Panc1 (cell line): ENCODE results near the gene TMCO6. TPM values are rescaled to one million over a fixed set of nuclear protein-coding genes. Genes with fewer than 3 reads are reported as not detected.

ENCODE experiments used
- ATAC-seq: fragments of 200-7000 bp; cut with Tn5 transposase; 2 replicates; pipeline ENCODE4 v1.9.1; 2020; ENCODE audit warnings: mild to moderate bottlenecking, moderate library complexity
- BruUV-seq: library from RNA; stranded (reverse); fragments of 400-500 nt; replicated peaks from 2 replicates; lab custom pipeline; 2021; lab: Mats Ljungman, UMichigan
- CTCF ChIA-PET: fragments of 300-600 bp; sonication (Branson Sonifier 250); formaldehyde crosslinking; loops from one replicate; lab custom pipeline; 2022; ENCODE audit warnings: antibody characterized with exemption; lab: Charles Lee
- POLR2A ChIA-PET: fragments of 300-600 bp; sonication (Branson Sonifier 250); formaldehyde crosslinking; loops from one replicate; lab custom pipeline; 2022; ENCODE audit warnings: antibody characterized with exemption; lab: Charles Lee
- DNase-seq: peaks from one replicate; pipeline ENCODE4 v3.0.0-alpha.2; 2010; ENCODE audit warnings: low read depth, low spot score
- H3K27ac ChIP-seq: 2 replicates; pipeline ENCODE4 v1.5.1; 2011; ENCODE audit warnings: mild to moderate bottlenecking, low read length, inconsistent platforms
- H3K27me3 ChIP-seq: fragments of 200-500 bp; sonication (Bioruptor generic); 2 replicates; pipeline ENCODE4 v1.6.0; 2014; ENCODE audit warnings: low read length, inconsistent platforms; ENCODE audit not compliant: control insufficient read depth, insufficient read depth
- H3K36me3 ChIP-seq: fragments of 200-500 bp; sonication (Bioruptor generic); 2 replicates; pipeline ENCODE4 v1.5.1; 2014; ENCODE audit warnings: inconsistent platforms, mild to moderate bottlenecking, low read length, moderate library complexity; ENCODE audit not compliant: control insufficient read depth, insufficient read depth
- H3K4me1 ChIP-seq: 2 replicates; pipeline ENCODE4 v1.5.1; 2011; ENCODE audit warnings: inconsistent platforms, mild to moderate bottlenecking, low read length, moderate library complexity; ENCODE audit not compliant: control insufficient read depth, insufficient read depth
- H3K4me3 ChIP-seq, 2 experiments: 2 replicates each; pipeline ENCODE4 v1.5.1; 2011 to 2012; ENCODE audit warnings: low read depth in 2 of 2, low read length in 2 of 2, mild to moderate bottlenecking in 2 of 2, inconsistent platforms in 1 of 2, moderate library complexity in 1 of 2
- H3K9me3 ChIP-seq: fragments of 200-500 bp; sonication (Bioruptor generic); 2 replicates; pipeline ENCODE4 v1.5.1; 2014; ENCODE audit warnings: low read depth, mild to moderate bottlenecking, inconsistent platforms, low read length, moderate library complexity; ENCODE audit not compliant: control insufficient read depth, insufficient read depth
- CTCF ChIP-seq: fragments of 450-650 bp; IDR thresholded peaks from 2 replicates; pipeline ENCODE4 v1.5.1; 2017; ENCODE audit warnings: mild to moderate bottlenecking
- POLR2AphosphoS5 ChIP-seq: IDR thresholded peaks from 2 replicates; pipeline ENCODE4 v1.6.1; 2012; ENCODE audit warnings: mild to moderate bottlenecking, low read depth, low read length, moderate library complexity
- SIN3A ChIP-seq: IDR thresholded peaks from 2 replicates; pipeline ENCODE4 v1.6.1; 2012; ENCODE audit warnings: low read depth, mild to moderate bottlenecking, low read length, moderate library complexity, borderline replicate concordance; ENCODE audit not compliant: insufficient read depth
- TCF7L2 ChIP-seq: IDR thresholded peaks from 2 replicates; pipeline ENCODE4 v1.6.1; 2011; ENCODE audit warnings: mild to moderate bottlenecking, low read depth, low read length, inconsistent platforms
- in situ Hi-C: cut with HindIII; loops from 2 replicates; pipeline ENCODE4 v1.10.0; 2016; ENCODE audit warnings: low sequenced_read_pairs, low pct_unique_long_range_greater_than_20kb
- intact Hi-C: fragments of 100-400 bp; cut with micrococcal nuclease; formaldehyde crosslinking; loops from one replicate; pipeline ENCODE4 v1.10.0; 2022; ENCODE audit not compliant: unreplicated experiment
- total RNA-seq: library from RNA; stranded (reverse); gene quantifications from one replicate; pipeline ENCODE4 v1.2.1, GENCODE V29; 2021; ENCODE audit not compliant: unreplicated experiment
- TF ChIP-seq, protein P1 (sequence below), 2 experiments: IDR thresholded peaks; 2 replicates each; pipeline ENCODE4 v1.6.1; 2011 to 2012; ENCODE audit warnings: low read depth in 2 of 2, control low read depth in 1 of 2, low read length in 1 of 2, mild to moderate bottlenecking in 1 of 2, moderate library complexity in 1 of 2; ENCODE audit not compliant: insufficient read depth in 1 of 2

The TMCO6 gene
- total RNA-seq, 1 experiment from 2014 or later, result 18.9 TPM

DNA sequence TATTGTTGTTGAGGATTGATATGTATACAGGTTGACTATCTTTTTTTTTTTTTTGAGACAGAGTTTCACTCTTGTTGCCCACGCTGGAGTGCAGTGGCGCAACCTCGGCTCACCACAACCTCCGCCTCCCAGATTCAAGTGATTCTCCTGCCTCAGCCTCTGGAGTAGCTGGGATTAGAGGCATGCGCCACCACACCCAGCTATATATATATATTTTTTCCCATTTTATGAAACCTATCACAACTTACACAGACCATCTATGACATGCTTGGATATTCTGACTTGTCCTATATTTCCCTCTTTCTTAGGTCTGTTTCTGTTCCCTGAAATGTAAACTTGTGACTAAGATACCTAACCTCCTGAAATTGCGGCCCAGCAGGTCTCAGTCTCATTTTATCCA is 11.3 kb upstream of the TMCO6 start:
- ChIA-PET POLR2A (no interaction called here), CTCF (interaction anchor here (0.7 kb wide), 1 partner anchor 657 kb away, joined by 6 read pairs; no protein-coding TSS in a partner anchor)
- in situ Hi-C loops, result no loop called here

DNA sequence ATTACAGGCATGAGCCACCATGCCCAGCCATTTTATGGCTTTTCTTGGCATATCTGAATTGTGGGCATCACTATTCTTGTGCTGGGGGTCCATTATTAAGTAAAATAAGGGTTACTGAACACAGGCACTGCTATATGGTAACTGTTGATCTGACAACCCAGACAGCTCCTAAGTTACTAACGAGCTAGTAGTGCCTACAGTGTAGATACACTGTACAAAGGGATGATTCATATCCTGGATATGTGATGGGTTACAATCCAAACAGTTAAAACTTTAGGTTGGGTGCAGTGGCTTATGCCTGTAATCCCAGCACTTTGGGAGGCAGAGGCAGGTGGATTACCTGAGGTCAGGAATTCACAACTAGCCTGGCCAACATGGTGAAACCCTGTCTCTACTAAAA is 10.5 kb upstream of the TMCO6 start:
- in situ Hi-C loops, result no loop called here
- no peak overlapping the region for H3K4me3 ChIP-seq
- no peaks in the 10 kb centered on the region for H3K36me3 ChIP-seq
- no peak for TF ChIP-seq SIN3A
- TF ChIP-seq, protein P1, sequence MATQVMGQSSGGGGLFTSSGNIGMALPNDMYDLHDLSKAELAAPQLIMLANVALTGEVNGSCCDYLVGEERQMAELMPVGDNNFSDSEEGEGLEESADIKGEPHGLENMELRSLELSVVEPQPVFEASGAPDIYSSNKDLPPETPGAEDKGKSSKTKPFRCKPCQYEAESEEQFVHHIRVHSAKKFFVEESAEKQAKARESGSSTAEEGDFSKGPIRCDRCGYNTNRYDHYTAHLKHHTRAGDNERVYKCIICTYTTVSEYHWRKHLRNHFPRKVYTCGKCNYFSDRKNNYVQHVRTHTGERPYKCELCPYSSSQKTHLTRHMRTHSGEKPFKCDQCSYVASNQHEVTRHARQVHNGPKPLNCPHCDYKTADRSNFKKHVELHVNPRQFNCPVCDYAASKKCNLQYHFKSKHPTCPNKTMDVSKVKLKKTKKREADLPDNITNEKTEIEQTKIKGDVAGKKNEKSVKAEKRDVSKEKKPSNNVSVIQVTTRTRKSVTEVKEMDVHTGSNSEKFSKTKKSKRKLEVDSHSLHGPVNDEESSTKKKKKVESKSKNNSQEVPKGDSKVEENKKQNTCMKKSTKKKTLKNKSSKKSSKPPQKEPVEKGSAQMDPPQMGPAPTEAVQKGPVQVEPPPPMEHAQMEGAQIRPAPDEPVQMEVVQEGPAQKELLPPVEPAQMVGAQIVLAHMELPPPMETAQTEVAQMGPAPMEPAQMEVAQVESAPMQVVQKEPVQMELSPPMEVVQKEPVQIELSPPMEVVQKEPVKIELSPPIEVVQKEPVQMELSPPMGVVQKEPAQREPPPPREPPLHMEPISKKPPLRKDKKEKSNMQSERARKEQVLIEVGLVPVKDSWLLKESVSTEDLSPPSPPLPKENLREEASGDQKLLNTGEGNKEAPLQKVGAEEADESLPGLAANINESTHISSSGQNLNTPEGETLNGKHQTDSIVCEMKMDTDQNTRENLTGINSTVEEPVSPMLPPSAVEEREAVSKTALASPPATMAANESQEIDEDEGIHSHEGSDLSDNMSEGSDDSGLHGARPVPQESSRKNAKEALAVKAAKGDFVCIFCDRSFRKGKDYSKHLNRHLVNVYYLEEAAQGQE (IDR thresholded peaks at IDR 0.05; ENCODE audit: insufficient read depth in 1 of 2, low read depth in 2 of 2, low read length in 1 of 2), result no peak
- no peak for TF ChIP-seq CTCF
- no peak for TF ChIP-seq TCF7L2
- no peak for TF ChIP-seq POLR2AphosphoS5
- peaks cover 15% of the 10 kb centered on the region; the same call in 1 of the 2 replicates for H3K9me3 ChIP-seq
- intact Hi-C loops, result no loop called here
- H3K27ac ChIP-seq, result no peak overlapping the region
- CTCF ChIA-PET, result interaction anchor here (0.7 kb wide), 1 partner anchor 430 kb away, joined by 3 read pairs; no protein-coding TSS in a partner anchor
- ATAC-seq (no peak), DNase-seq (no peak)
- BruUV-seq, result no TSS peak
- POLR2A ChIA-PET, result no interaction called here
- H3K4me1 ChIP-seq, result peaks cover 8% of the 10 kb centered on the region
- no peaks in the 10 kb centered on the region for H3K27me3 ChIP-seq

More for the DNA sequence above, 11.3 kb upstream of the TMCO6 start:
- BruUV-seq, result no TSS peak
- no peak for ATAC-seq
- no peaks in the 10 kb centered on the region for H3K27me3 ChIP-seq
- TF ChIP-seq TCF7L2 (no peak), POLR2AphosphoS5 (no peak), CTCF (no peak), SIN3A (no peak)
- TF ChIP-seq, protein P1 (IDR thresholded peaks at IDR 0.05; ENCODE audit: insufficient read depth in 1 of 2, low read depth in 2 of 2, low read length in 1 of 2), result no peak
- no peak for DNase-seq
- H3K27ac ChIP-seq, result no peak overlapping the region
- no peaks in the 10 kb centered on the region for H3K36me3 ChIP-seq
- peaks cover under 1% of the 10 kb centered on the region; the same call in 1 of the 2 replicates for H3K4me1 ChIP-seq
- H3K9me3 ChIP-seq, result peaks cover 15% of the 10 kb centered on the region; the same call in 1 of the 2 replicates
- intact Hi-C loops, result no loop called here
- H3K4me3 ChIP-seq, result no peak overlapping the region
